DMS79 (cell line): ENCODE data around the gene FRMD4A.

ENCODE experiments used
- DNase-seq: peaks from one replicate; lab custom pipeline; 2025; lab: John Stamatoyannopoulos, UW

Gene FRMD4A

GRCh38 chr10:14016011-14016536 is 314.6 kb downstream of the FRMD4A start:
- no peak for DNase-seq

GRCh38 chr10:14014423-14014822 is 316.3 kb downstream of the FRMD4A start:
- no peak for DNase-seq

- no peak for DNase-seq
Measured at GRCh38 chr10:14010769-14011574, 319.8 kb downstream of the FRMD4A start.

GRCh38 chr10:14010101-14010558 is 320.6 kb downstream of the FRMD4A start:
- no peak for DNase-seq

- DNase-seq = no peak
Measured at GRCh38 chr10:14009371-14010100, 321.2 kb downstream of the FRMD4A start.

GRCh38 chr10:14008740-14009080 is 322.0 kb downstream of the FRMD4A start:
- DNase-seq = no peak

- DNase-seq = no peak
Measured at GRCh38 chr10:14004536-14004935, 326.2 kb downstream of the FRMD4A start.

GRCh38 chr10:14003517-14004184 is 327.1 kb downstream of the FRMD4A start:
- no peak for DNase-seq

GRCh38 chr10:14001298-14002040 is 329.3 kb downstream of the FRMD4A start:
- DNase-seq = no peak

GRCh38 chr10:13998163-13998835 is 332.4 kb downstream of the FRMD4A start:
- no peak for DNase-seq

- no peak for DNase-seq
Measured at GRCh38 chr10:13997650-13998049, 333.1 kb downstream of the FRMD4A start.

- no peak for DNase-seq
Measured at GRCh38 chr10:13994932-13995331, 335.8 kb downstream of the FRMD4A start.

- DNase-seq = no peak
Measured at GRCh38 chr10:13993673-13994089, 337.0 kb downstream of the FRMD4A start.

- no peak for DNase-seq
Measured at GRCh38 chr10:13993169-13993568, 337.6 kb downstream of the FRMD4A start.

GRCh38 chr10:13991353-13991752 is 339.4 kb downstream of the FRMD4A start:
- no peak for DNase-seq

- DNase-seq = no peak
Measured at GRCh38 chr10:13990946-13991345, 339.8 kb downstream of the FRMD4A start.

GRCh38 chr10:13990392-13990805 is 340.3 kb downstream of the FRMD4A start:
- DNase-seq = no peak

- no peak for DNase-seq
Measured at GRCh38 chr10:13989616-13990015, 341.1 kb downstream of the FRMD4A start.

- no peak for DNase-seq
Measured at GRCh38 chr10:13987446-13987845, 343.3 kb downstream of the FRMD4A start.

- DNase-seq = no peak
Measured at GRCh38 chr10:13984647-13985155, 346.0 kb downstream of the FRMD4A start.

GRCh38 chr10:13983035-13983434 is 347.7 kb downstream of the FRMD4A start:
- no peak for DNase-seq
